Neural progenitor cell (in vitro differentiated cells): ENCODE data around the gene BICDL1. TPM values are rescaled to one million over a fixed set of nuclear protein-coding genes. Genes with fewer than 3 reads are reported as not detected.
"Not testable (repeated sequence)": the region's sequence is repeated elsewhere in the genome, so short reads cannot be mapped to it uniquely, and the experiment has no call there.

Experiments used
- DNase-seq: peaks from one replicate; pipeline ENCODE4 v3.0.0-alpha.2; 2016; ENCODE audit warnings: low spot score
- H2AFZ ChIP-seq: fragments of 200-600 bp; sonication (generic); replicated peaks from 2 replicates; pipeline ENCODE4 v1.6.1; 2016; ENCODE audit warnings: antibody characterized with exemption
- H3F3A ChIP-seq: fragments of 200-600 bp; sonication (generic); 2 replicates; pipeline ENCODE4 v1.6.1; 2016; ENCODE audit warnings: antibody characterized with exemption, low read depth
- H3K27ac ChIP-seq: fragments of 200-600 bp; sonication (generic); 2 replicates; pipeline ENCODE4 v1.5.1; 2016; ENCODE audit warnings: mild to moderate bottlenecking
- H3K27me3 ChIP-seq: fragments of 200-600 bp; sonication (generic); 2 replicates; pipeline ENCODE4 v1.6.1; 2016; ENCODE audit warnings: mild to moderate bottlenecking, moderate library complexity
- H3K36me3 ChIP-seq: fragments of 200-600 bp; sonication (generic); 2 replicates; pipeline ENCODE4 v1.5.1; 2016
- H3K4me1 ChIP-seq: fragments of 200-600 bp; sonication (generic); 2 replicates; pipeline ENCODE4 v1.6.1; 2016; ENCODE audit warnings: mixed run types
- H3K4me2 ChIP-seq: fragments of 200-600 bp; sonication (generic); 2 replicates; pipeline ENCODE4 v1.6.1; 2016
- H3K4me3 ChIP-seq: fragments of 200-600 bp; sonication (generic); 2 replicates; pipeline ENCODE4 v1.5.1; 2016
- H3K79me2 ChIP-seq: fragments of 200-600 bp; sonication (generic); 2 replicates; pipeline ENCODE4 v1.6.1; 2016; ENCODE audit warnings: low read depth
- H3K9ac ChIP-seq: fragments of 200-600 bp; sonication (generic); 2 replicates; pipeline ENCODE4 v1.6.1; 2016
- H3K9me3 ChIP-seq: fragments of 200-600 bp; sonication (generic); 2 replicates; pipeline ENCODE4 v1.5.1; 2016; ENCODE audit warnings: low read depth
- H4K20me1 ChIP-seq: fragments of 200-600 bp; sonication (generic); 2 replicates; pipeline ENCODE4 v1.6.1; 2016; ENCODE audit warnings: low read depth
- H3K27ac Mint-ChIP-seq: 3 replicates; pipeline ENCODE4 v1.8.0; 2021; ENCODE audit warnings: mixed read lengths
- H3K27me3 Mint-ChIP-seq: 2 replicates; pipeline ENCODE4 v1.8.0; 2022; ENCODE audit warnings: low read depth, mild to moderate bottlenecking, inconsistent platforms, moderate library complexity, mixed read lengths; ENCODE audit not compliant: insufficient read depth
- H3K36me3 Mint-ChIP-seq: 3 replicates; pipeline ENCODE4 v1.8.0; 2021; ENCODE audit warnings: mixed read lengths
- H3K4me1 Mint-ChIP-seq: 3 replicates; pipeline ENCODE4 v1.8.0; 2021; ENCODE audit warnings: mixed read lengths
- H3K4me3 Mint-ChIP-seq: 3 replicates; pipeline ENCODE4 v1.8.0; 2021; ENCODE audit warnings: mild to moderate bottlenecking, moderate library complexity, mixed read lengths
- H3K9me3 Mint-ChIP-seq: 3 replicates; pipeline ENCODE4 v1.8.0; 2020; ENCODE audit warnings: mixed read lengths
- EZH2 ChIP-seq: fragments of 200-600 bp; sonication (generic); IDR thresholded peaks from 2 replicates; pipeline ENCODE4 v1.6.1; 2017; ENCODE audit warnings: antibody characterized with exemption, mild to moderate bottlenecking, moderate library complexity
- EZH2phosphoT487 ChIP-seq: fragments of 200-600 bp; sonication (generic); IDR thresholded peaks from 2 replicates; pipeline ENCODE4 v1.6.1; 2017; ENCODE audit warnings: antibody characterized with exemption
- total RNA-seq: library from RNA; depleted of rRNA; stranded (reverse); fragments of >200 nt; gene quantifications from 2 replicates; pipeline ENCODE4 v1.2.3, GENCODE V29; 2015; ENCODE audit warnings: low replicate concordance
- TF ChIP-seq, protein P1 (sequence below): fragments of 200-600 bp; sonication (generic); IDR thresholded peaks from 2 replicates; pipeline ENCODE4 v1.5.1; 2017; ENCODE audit warnings: antibody characterized with exemption, mild to moderate bottlenecking

Gene BICDL1
- total RNA-seq, 1 donor from 2014 or later = 3.8 TPM

DNA sequence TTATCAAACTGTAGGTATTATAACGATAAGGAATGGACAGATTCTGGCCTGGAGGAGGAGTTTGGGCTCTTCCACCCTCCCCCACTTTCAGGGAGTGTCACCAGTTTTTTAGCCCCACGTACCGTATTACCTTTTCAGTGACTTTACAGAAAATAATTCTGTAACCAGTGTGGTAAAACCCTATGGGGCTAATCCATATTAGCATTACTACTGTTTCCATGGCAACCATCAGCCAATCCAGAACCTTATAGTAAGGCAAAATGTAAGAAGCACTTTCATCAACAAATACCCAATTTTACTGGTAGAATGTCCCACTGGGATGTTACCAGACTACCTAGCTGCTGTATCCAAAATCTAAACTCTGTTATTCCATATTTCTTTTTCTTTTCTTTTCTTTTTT is 50.7 kb downstream of the BICDL1 start:
- no peak overlapping the region for H3K4me2 ChIP-seq
- H3K4me3 ChIP-seq = no peak overlapping the region
- H3K79me2 ChIP-seq = no peaks in the 10 kb centered on the region
- TF ChIP-seq EZH2phosphoT487 (no peak), EZH2 (no peak)
- TF ChIP-seq, protein P1, sequence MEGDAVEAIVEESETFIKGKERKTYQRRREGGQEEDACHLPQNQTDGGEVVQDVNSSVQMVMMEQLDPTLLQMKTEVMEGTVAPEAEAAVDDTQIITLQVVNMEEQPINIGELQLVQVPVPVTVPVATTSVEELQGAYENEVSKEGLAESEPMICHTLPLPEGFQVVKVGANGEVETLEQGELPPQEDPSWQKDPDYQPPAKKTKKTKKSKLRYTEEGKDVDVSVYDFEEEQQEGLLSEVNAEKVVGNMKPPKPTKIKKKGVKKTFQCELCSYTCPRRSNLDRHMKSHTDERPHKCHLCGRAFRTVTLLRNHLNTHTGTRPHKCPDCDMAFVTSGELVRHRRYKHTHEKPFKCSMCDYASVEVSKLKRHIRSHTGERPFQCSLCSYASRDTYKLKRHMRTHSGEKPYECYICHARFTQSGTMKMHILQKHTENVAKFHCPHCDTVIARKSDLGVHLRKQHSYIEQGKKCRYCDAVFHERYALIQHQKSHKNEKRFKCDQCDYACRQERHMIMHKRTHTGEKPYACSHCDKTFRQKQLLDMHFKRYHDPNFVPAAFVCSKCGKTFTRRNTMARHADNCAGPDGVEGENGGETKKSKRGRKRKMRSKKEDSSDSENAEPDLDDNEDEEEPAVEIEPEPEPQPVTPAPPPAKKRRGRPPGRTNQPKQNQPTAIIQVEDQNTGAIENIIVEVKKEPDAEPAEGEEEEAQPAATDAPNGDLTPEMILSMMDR = no peak
- H4K20me1 ChIP-seq = no peaks in the 10 kb centered on the region
- H3K4me1 ChIP-seq = peaks cover 9% of the 10 kb centered on the region
- Mint-ChIP-seq H3K4me1 (peaks cover 50% of the 10 kb centered on the region), H3K9me3 (no peaks in the 10 kb centered on the region), H3K27ac (no peak overlapping the region), H3K27me3 (peaks cover 5% of the 10 kb centered on the region), H3K36me3 (no peaks in the 10 kb centered on the region), H3K4me3 (peak overlapping the region; percentile 27)
- no peak overlapping the region for H3K27ac ChIP-seq
- no peaks in the 10 kb centered on the region for H3K9me3 ChIP-seq
- peaks cover 7% of the 10 kb centered on the region for H3F3A ChIP-seq
- no peak overlapping the region for H2AFZ ChIP-seq
- H3K9ac ChIP-seq = no peak overlapping the region
- no peaks in the 10 kb centered on the region for H3K36me3 ChIP-seq
- peak; percentile 24 for DNase-seq
- no peaks in the 10 kb centered on the region for H3K27me3 ChIP-seq

GRCh38 chr12:120041386-120042231 is 52.6 kb downstream of the BICDL1 start:
- Mint-ChIP-seq H3K27me3 (peaks cover 2% of the 10 kb centered on the region), H3K4me1 (peaks cover 58% of the 10 kb centered on the region), H3K9me3 (no peaks in the 10 kb centered on the region), H3K27ac (peak overlapping the region; percentile 98), H3K36me3 (no peaks in the 10 kb centered on the region), H3K4me3 (peak overlapping the region; percentile 67)
- Histone ChIP-seq H3K79me2 (no peaks in the 10 kb centered on the region), H4K20me1 (no peaks in the 10 kb centered on the region), H3K4me1 (peaks cover 9% of the 10 kb centered on the region), H3K4me3 (no peak overlapping the region), H2AFZ (peak overlapping the region; percentile 57), H3K9ac (no peak overlapping the region), H3K9me3 (no peaks in the 10 kb centered on the region), H3K36me3 (no peaks in the 10 kb centered on the region), H3K27me3 (no peaks in the 10 kb centered on the region), H3F3A (peaks cover 7% of the 10 kb centered on the region), H3K4me2 (no peak overlapping the region), H3K27ac (no peak overlapping the region)
- DNase-seq = no peak
- TF ChIP-seq, protein P1 = no peak
- TF ChIP-seq EZH2 (no peak), EZH2phosphoT487 (no peak)

- not testable (repeated sequence) for H4K20me1 ChIP-seq, H3K36me3 Mint-ChIP-seq, H3K27ac Mint-ChIP-seq, H3F3A ChIP-seq, H3K27me3 Mint-ChIP-seq, H3K27me3 ChIP-seq, H3K9me3 ChIP-seq, H3K9me3 Mint-ChIP-seq, H3K4me2 ChIP-seq, H3K9ac ChIP-seq, H3K36me3 ChIP-seq, H3K4me3 ChIP-seq, DNase-seq, H2AFZ ChIP-seq, H3K27ac ChIP-seq, H3K79me2 ChIP-seq, H3K4me3 Mint-ChIP-seq
- peaks cover 50% of the 10 kb centered on the region for H3K4me1 Mint-ChIP-seq
- peaks cover 15% of the 10 kb centered on the region for H3K4me1 ChIP-seq
These were observed 56.3 kb downstream of the BICDL1 start for GRCh38 chr12:120045367-120045766.

DNA sequence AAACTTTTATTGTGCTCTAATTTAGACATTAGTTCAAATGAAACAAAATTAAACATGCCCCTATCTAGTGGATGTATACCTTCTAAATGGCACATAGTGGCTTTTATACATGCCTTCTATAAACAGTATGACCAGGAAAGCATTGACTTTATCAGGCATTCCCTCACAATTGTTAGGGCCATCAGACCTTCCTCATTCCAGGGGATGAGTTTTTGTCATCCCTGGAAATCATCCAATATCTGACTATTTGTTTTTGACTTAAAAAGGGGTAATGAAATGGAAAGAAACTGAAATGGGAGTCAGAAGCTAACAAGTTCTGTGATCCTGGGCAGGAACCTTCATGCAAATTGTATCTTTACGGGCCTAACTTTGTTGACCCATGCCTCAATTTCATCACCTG is 58.0 kb downstream of the BICDL1 start:
- H3K27ac Mint-ChIP-seq = no peak overlapping the region
- peaks cover 35% of the 10 kb centered on the region for H3K4me1 Mint-ChIP-seq

More for the DNA sequence above, 58.0 kb downstream of the BICDL1 start:
- no peak overlapping the region for H3K4me3 ChIP-seq
- no peak overlapping the region for H3K27ac ChIP-seq
- Mint-ChIP-seq H3K4me3 (no peak overlapping the region), H3K9me3 (no peaks in the 10 kb centered on the region), H3K36me3 (no peaks in the 10 kb centered on the region), H3K27me3 (no peaks in the 10 kb centered on the region)
- peaks cover 6% of the 10 kb centered on the region for H3K4me1 ChIP-seq
- H3K9ac ChIP-seq = no peak overlapping the region
- H4K20me1 ChIP-seq = no peaks in the 10 kb centered on the region
- H2AFZ ChIP-seq = no peak overlapping the region
- H3F3A ChIP-seq = no peaks in the 10 kb centered on the region
- no peaks in the 10 kb centered on the region for H3K9me3 ChIP-seq
- no peak for TF ChIP-seq EZH2
- TF ChIP-seq, protein P1 = no peak
- TF ChIP-seq EZH2phosphoT487 = no peak
- H3K79me2 ChIP-seq = no peaks in the 10 kb centered on the region
- no peaks in the 10 kb centered on the region for H3K27me3 ChIP-seq
- no peak for DNase-seq
- no peaks in the 10 kb centered on the region for H3K36me3 ChIP-seq
- no peak overlapping the region for H3K4me2 ChIP-seq
